ENCODE data around the gene COMTD1. TPM values are rescaled to one million over a fixed set of nuclear protein-coding genes. Genes with fewer than 3 reads are reported as not detected.

Gene COMTD1
- total and polyA plus RNA-seq, 2 of the 13 experiments (the other 11 are each of a cell fraction or from before 2014, with no cell fraction given): 11.8 to 18.4 TPM

DNA sequence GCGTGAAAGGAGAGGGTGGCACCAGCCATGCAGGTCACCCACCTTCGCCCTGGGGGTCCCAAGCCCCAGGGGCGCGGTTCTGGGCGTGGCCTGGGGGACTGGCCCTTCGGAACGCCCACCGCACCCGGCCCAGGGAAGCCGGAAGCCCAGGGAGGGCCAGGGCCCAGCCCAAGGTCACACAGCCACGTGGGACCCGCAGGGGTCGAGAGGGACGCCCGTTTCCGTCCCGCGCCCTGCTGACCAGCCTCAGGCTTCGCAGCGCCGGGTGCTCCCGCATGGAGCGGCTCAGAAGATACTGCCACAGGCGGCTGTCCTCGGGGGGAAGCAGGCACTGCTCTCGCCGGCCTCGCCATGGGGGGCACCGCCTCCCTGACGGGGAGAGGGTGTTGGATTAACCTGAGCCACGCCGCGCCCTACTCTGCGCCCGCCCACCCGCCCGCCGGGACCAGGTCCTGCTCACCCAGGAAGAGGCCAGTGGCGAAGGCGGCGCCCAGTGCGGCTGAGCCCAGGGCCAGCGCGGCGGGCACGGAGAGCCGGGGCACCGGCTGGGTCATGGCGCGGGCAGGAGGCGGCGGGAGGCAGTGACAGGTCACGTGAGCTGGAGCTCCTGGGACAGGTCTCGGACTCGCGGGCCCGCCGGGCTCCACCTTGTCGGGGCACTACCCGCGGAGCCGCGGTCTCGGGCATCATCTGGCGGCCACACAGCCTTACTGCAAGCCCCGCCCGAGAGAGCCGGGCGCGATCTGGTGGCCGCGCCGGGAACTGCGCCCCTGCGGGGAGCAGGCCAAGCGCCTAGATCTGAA lies at the start of gene COMTD1 (continued):
- TF ChIP-seq, protein P1, sequence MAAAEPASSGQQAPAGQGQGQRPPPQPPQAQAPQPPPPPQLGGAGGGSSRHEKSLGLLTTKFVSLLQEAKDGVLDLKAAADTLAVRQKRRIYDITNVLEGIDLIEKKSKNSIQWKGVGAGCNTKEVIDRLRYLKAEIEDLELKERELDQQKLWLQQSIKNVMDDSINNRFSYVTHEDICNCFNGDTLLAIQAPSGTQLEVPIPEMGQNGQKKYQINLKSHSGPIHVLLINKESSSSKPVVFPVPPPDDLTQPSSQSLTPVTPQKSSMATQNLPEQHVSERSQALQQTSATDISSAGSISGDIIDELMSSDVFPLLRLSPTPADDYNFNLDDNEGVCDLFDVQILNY (CRISPR knock-in tag; conservative IDR thresholded peaks at IDR 0.05): peak; percentile 62; the same call in 1 of the 2 replicates
- TF ChIP-seq SNAPC2 (CRISPR knock-in tag; IDR thresholded peaks at IDR 0.05) (0 out of 2 replicates have a peak, but pooled peaks have one; percentile 61), ZNF205 (CRISPR knock-in tag; IDR thresholded peaks at IDR 0.05) (peak; percentile 54; the same call in 1 of the 2 replicates), ERF (CRISPR knock-in tag; IDR thresholded peaks at IDR 0.05) (peak; percentile 89), DNMT1 (CRISPR knock-in tag; IDR thresholded peaks at IDR 0.05) (peak; percentile 72), JUND (CRISPR knock-in tag; IDR thresholded peaks at IDR 0.05) (no peak), SYNCRIP (IDR thresholded peaks at IDR 0.05; ENCODE audit: insufficient read depth, low read depth, low read length) (no peak), ZBTB38 (CRISPR knock-in tag; IDR thresholded peaks at IDR 0.05) (peak; percentile 63; the same call in 1 of the 2 replicates), SAP130 (CRISPR knock-in tag; IDR thresholded peaks at IDR 0.05; ENCODE audit: low read depth) (peak; percentile 83), ZNF264 (CRISPR knock-in tag; IDR thresholded peaks at IDR 0.05) (no peak), TSC22D2 (CRISPR knock-in tag; IDR thresholded peaks at IDR 0.05; ENCODE audit: borderline replicate concordance) (no peak), NFIC (IDR thresholded peaks at IDR 0.05; ENCODE audit: low read length) (no peak), ZFP37 (CRISPR knock-in tag; IDR thresholded peaks at IDR 0.05; ENCODE audit: borderline replicate concordance) (no peak), CAMTA2 (CRISPR knock-in tag; IDR thresholded peaks at IDR 0.05; ENCODE audit: borderline replicate concordance) (0 out of 2 replicates have a peak, but pooled peaks have one; percentile 15), ZNF891 (CRISPR knock-in tag; IDR thresholded peaks at IDR 0.05) (no peak), HDAC1 (CRISPR knock-in tag; IDR thresholded peaks at IDR 0.05) (peak; percentile 81), ELF3 (CRISPR knock-in tag; IDR thresholded peaks at IDR 0.05) (0 out of 2 replicates have a peak, but pooled peaks have one; percentile 24), CBX1 (IDR thresholded peaks at IDR 0.05; ENCODE audit: low read depth) (no peak), ZNF317 (CRISPR knock-in tag; IDR thresholded peaks at IDR 0.05) (no peak; the same call in 1 of the 2 replicates)
- TF ChIP-seq, protein P2, sequence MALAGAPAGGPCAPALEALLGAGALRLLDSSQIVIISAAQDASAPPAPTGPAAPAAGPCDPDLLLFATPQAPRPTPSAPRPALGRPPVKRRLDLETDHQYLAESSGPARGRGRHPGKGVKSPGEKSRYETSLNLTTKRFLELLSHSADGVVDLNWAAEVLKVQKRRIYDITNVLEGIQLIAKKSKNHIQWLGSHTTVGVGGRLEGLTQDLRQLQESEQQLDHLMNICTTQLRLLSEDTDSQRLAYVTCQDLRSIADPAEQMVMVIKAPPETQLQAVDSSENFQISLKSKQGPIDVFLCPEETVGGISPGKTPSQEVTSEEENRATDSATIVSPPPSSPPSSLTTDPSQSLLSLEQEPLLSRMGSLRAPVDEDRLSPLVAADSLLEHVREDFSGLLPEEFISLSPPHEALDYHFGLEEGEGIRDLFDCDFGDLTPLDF (CRISPR knock-in tag; IDR thresholded peaks at IDR 0.05): peak; percentile 86
- TF ChIP-seq, protein P3, sequence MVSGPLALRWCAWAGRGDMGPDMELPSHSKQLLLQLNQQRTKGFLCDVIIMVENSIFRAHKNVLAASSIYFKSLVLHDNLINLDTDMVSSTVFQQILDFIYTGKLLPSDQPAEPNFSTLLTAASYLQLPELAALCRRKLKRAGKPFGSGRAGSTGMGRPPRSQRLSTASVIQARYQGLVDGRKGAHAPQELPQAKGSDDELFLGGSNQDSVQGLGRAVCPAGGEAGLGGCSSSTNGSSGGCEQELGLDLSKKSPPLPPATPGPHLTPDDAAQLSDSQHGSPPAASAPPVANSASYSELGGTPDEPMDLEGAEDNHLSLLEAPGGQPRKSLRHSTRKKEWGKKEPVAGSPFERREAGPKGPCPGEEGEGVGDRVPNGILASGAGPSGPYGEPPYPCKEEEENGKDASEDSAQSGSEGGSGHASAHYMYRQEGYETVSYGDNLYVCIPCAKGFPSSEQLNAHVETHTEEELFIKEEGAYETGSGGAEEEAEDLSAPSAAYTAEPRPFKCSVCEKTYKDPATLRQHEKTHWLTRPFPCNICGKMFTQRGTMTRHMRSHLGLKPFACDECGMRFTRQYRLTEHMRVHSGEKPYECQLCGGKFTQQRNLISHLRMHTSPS (CRISPR knock-in tag; IDR thresholded peaks at IDR 0.05; ENCODE audit: low read depth): peak; percentile 31; the same call in 1 of the 2 replicates
- TF ChIP-seq, protein P4, sequence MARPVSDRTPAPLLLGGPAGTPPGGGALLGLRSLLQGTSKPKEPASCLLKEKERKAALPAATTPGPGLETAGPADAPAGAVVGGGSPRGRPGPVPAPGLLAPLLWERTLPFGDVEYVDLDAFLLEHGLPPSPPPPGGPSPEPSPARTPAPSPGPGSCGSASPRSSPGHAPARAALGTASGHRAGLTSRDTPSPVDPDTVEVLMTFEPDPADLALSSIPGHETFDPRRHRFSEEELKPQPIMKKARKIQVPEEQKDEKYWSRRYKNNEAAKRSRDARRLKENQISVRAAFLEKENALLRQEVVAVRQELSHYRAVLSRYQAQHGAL (CRISPR knock-in tag; IDR thresholded peaks at IDR 0.05; ENCODE audit: not compliant biosample characterization): no peak
- TF ChIP-seq, protein P5, sequence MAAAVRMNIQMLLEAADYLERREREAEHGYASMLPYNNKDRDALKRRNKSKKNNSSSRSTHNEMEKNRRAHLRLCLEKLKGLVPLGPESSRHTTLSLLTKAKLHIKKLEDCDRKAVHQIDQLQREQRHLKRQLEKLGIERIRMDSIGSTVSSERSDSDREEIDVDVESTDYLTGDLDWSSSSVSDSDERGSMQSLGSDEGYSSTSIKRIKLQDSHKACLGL (CRISPR knock-in tag; IDR thresholded peaks at IDR 0.05): peak; percentile 84; the same call in 1 of the 2 replicates
- TF ChIP-seq, protein P6, sequence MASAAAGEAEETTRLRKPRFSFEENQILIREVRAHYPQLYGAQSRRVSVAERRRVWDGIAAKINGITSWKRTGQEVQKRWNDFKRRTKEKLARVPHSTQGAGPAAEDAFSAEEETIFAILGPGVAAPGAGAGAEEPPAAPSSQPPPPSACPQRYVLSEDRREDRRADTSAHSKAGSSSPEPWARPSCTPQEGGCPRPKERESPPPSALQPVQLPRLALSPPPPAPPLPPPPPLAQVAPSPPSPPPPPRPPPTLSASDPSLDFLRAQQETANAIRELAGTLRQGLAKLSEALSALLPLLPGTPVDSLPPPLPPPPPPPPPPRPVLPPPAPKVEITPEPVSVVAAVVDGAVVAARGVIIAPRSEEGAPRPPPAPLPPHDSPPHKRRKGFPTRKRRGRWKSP (CRISPR knock-in tag; IDR thresholded peaks at IDR 0.05): 0 out of 2 replicates have a peak, but pooled peaks have one; percentile 18
